Measurements from ENCODE around the gene ROBO2.

DNA sequence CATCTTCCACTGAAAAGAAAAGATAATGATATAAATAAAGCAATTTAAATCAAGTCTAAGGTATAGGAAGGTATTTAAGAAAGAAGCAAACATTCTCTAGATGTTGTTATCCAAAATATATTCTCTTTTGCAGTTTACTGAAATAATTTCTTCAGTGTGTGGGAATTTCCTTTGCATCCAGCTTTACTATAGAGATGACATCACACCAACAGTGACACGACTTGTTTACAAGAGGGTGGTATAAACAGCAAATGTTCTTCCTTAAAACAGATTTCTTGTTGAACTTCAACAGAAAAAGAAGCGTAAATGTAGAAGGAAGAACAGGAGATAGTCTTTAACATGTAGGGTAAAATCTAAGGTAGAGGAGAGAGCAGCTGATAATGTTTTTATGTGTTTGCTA lies 202.5 kb downstream of the ROBO2 start:
- TF ChIP-seq, protein P1, sequence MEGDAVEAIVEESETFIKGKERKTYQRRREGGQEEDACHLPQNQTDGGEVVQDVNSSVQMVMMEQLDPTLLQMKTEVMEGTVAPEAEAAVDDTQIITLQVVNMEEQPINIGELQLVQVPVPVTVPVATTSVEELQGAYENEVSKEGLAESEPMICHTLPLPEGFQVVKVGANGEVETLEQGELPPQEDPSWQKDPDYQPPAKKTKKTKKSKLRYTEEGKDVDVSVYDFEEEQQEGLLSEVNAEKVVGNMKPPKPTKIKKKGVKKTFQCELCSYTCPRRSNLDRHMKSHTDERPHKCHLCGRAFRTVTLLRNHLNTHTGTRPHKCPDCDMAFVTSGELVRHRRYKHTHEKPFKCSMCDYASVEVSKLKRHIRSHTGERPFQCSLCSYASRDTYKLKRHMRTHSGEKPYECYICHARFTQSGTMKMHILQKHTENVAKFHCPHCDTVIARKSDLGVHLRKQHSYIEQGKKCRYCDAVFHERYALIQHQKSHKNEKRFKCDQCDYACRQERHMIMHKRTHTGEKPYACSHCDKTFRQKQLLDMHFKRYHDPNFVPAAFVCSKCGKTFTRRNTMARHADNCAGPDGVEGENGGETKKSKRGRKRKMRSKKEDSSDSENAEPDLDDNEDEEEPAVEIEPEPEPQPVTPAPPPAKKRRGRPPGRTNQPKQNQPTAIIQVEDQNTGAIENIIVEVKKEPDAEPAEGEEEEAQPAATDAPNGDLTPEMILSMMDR (IDR thresholded peaks at IDR 0.05): no peak
- TF ChIP-seq POLR2A (IDR thresholded peaks at IDR 0.05): no peak
